GM12891 (cell line): Measurements from ENCODE around the gene ADGRB3.

Experiments used
- POLR2A ChIP-seq: IDR thresholded peaks from 2 replicates; pipeline ENCODE4 v1.6.1; 2011; ENCODE audit warnings: low read depth, low read length, control low read depth
- POLR2AphosphoS5 ChIP-seq: IDR thresholded peaks from 2 replicates; pipeline ENCODE4 v1.6.1; 2011; ENCODE audit warnings: low read depth, low read length, control low read depth

GRCh38 chr6:69061066-69061465 is 426.0 kb downstream of the ADGRB3 start:
- TF ChIP-seq POLR2AphosphoS5 (no peak), POLR2A (no peak)
